Esophagus muscularis mucosa (tissue), 4 donors: Measurements from ENCODE around the gene DENND1C. TPM values are rescaled to one million over a fixed set of nuclear protein-coding genes. Genes with fewer than 3 reads are reported as not detected.

Source experiments
- DNase-seq: peaks from one replicate; pipeline ENCODE4 v3.0.0-alpha.2; 2017; ENCODE audit errors: extremely low spot score
- H3K27ac ChIP-seq, 4 donors: fragments of 200-600 bp; sonication (generic); replicated peaks in 1 of 4; 1 replicate in 3 of 4; 2 replicates in 1 of 4; pipeline ENCODE4 v1.5.1; 2016 to 2019; ENCODE audit warnings: mild to moderate bottlenecking in 1 of 4
- H3K27me3 ChIP-seq, 4 donors: fragments of 200-600 bp; sonication (generic); one replicate each; pipeline versions ENCODE4 v1.5.1 to v1.6.0; 2016 to 2019
- H3K36me3 ChIP-seq, 4 donors: fragments of 200-600 bp; sonication (generic); one replicate each; pipeline ENCODE4 v1.5.1; 2016 to 2019
- H3K4me1 ChIP-seq, 4 donors: fragments of 200-600 bp; sonication (generic); one replicate each; pipeline ENCODE4 v1.5.1; 2016 to 2019
- H3K4me3 ChIP-seq, 4 donors: fragments of 200-600 bp; sonication (generic); 1 replicate in 2 of 4; 2 replicates in 2 of 4; pipeline ENCODE4 v1.5.1; 2016 to 2019; ENCODE audit warnings: mild to moderate bottlenecking in 4 of 4, moderate library complexity in 1 of 4
- H3K9me3 ChIP-seq, 4 donors: fragments of 200-600 bp; sonication (generic); 1 replicate in 3 of 4; 2 replicates in 1 of 4; pipeline ENCODE4 v1.5.1; 2016 to 2019
- CTCF ChIP-seq, 3 experiments: fragments of 200-600 bp in 2 of 3; fragments of 450-650 bp in 1 of 3; sonication (generic) in 2 of 3; IDR thresholded peaks; one replicate each; pipeline ENCODE4 v1.5.1; 2017 to 2019; ENCODE audit warnings: antibody characterized with exemption in 3 of 3, mild to moderate bottlenecking in 2 of 3, moderate library complexity in 1 of 3
- EP300 ChIP-seq: sonication (generic); formaldehyde crosslinking; IDR thresholded peaks from one replicate; pipeline ENCODE4 v1.6.1; 2017; ENCODE audit warnings: antibody characterized with exemption
- POLR2A ChIP-seq: fragments of 450-650 bp; IDR thresholded peaks from one replicate; pipeline ENCODE4 v1.6.1; 2017; ENCODE audit warnings: antibody characterized with exemption, moderate library complexity, mild to moderate bottlenecking, low read depth
- POLR2AphosphoS5 ChIP-seq, 2 donors: sonication (generic); formaldehyde crosslinking; IDR thresholded peaks; one replicate each; pipeline ENCODE4 v1.6.1; 2017; ENCODE audit warnings: antibody characterized with exemption in 2 of 2
- WGBS: methylation state at CpG from one replicate; pipeline ENCODE4 v1.1.5; 2018; 5-methylcytosine and 5-hydroxymethylcytosine counted together
- intact Hi-C: fragments of 100-400 bp; cut with DNase I; formaldehyde crosslinking; loops from one replicate; pipeline ENCODE4 v1.15.1; 2023
- total RNA-seq, 4 donors: library from RNA; depleted of rRNA; stranded (reverse); fragments of >200 nt; gene quantifications; one replicate each; pipeline versions ENCODE4 v1.1.0 to v1.2.1, GENCODE V29; 2016

DENND1C gene
- total RNA-seq, 4 donors from 2014 or later, result 0.13 to 2.8 (median 1.1) TPM

- Histone ChIP-seq H3K27me3 (no peaks in the 10 kb centered on the region), H3K4me1 (no peaks in the 10 kb centered on the region), H3K36me3 (peaks cover 10 to 53% (median 27%) of the 10 kb centered on the region in 4 donors), H3K9me3 (peaks cover 0 to 9% (median 0%) of the 10 kb centered on the region in 4 donors), H3K27ac (no peak overlapping the region), H3K4me3 (no peak overlapping the region)
- intact Hi-C loops, result no loop called here
- DNase-seq, result no peak
- TF ChIP-seq CTCF (IDR thresholded peaks at IDR 0.05) (no peak), POLR2A (no peak), EP300 (no peak), POLR2AphosphoS5 (IDR thresholded peaks at IDR 0.05) (no peak)
- 90% methylated on average over 8 of the region's 13 CpGs for WGBS
These were observed 39.4 kb downstream of the DENND1C start for GRCh38 chr19:6442087-6442688.

GRCh38 chr19:6440905-6441304, 40.7 kb downstream of the DENND1C start:
- intact Hi-C loops, result no loop called here

GRCh38 chr19:6439743-6440142, 41.8 kb downstream of the DENND1C start:
- no peak overlapping the region for H3K4me3 ChIP-seq
- WGBS, result 92% methylated on average over 4 of the region's 4 CpGs
- no peaks in the 10 kb centered on the region for H3K4me1 ChIP-seq
- no peak for DNase-seq
- TF ChIP-seq POLR2AphosphoS5 (IDR thresholded peaks at IDR 0.05) (no peak), CTCF (IDR thresholded peaks at IDR 0.05) (no peak), POLR2A (no peak), EP300 (no peak)
- H3K27me3 ChIP-seq, result no peaks in the 10 kb centered on the region
- H3K36me3 ChIP-seq, result peaks cover 0 to 37% (median 5%) of the 10 kb centered on the region in 4 donors
- no peaks in the 10 kb centered on the region for H3K9me3 ChIP-seq
- no peak overlapping the region for H3K27ac ChIP-seq
- intact Hi-C loops, result no loop called here

More at GRCh38 chr19:6440905-6441304, 40.7 kb downstream of the DENND1C start:
- peaks cover 5 to 42% (median 16%) of the 10 kb centered on the region in 4 donors for H3K36me3 ChIP-seq
- DNase-seq, result no peak
- TF ChIP-seq POLR2A (no peak), POLR2AphosphoS5 (IDR thresholded peaks at IDR 0.05) (no peak), EP300 (no peak), CTCF (IDR thresholded peaks at IDR 0.05) (no peak)
- H3K4me3 ChIP-seq, result no peak overlapping the region
- H3K4me1 ChIP-seq, result no peaks in the 10 kb centered on the region
- no peak overlapping the region for H3K27ac ChIP-seq
- WGBS, result 85% methylated on average over 3 of the region's 3 CpGs
- H3K27me3 ChIP-seq, result no peaks in the 10 kb centered on the region
- H3K9me3 ChIP-seq, result peaks cover 0 to 3% (median 0%) of the 10 kb centered on the region in 4 donors

GRCh38 chr19:6433663-6434062, 47.9 kb downstream of the DENND1C start, which contains the start of gene SLC25A41:
Gene SLC25A41 (minus strand): TSS chr19:6433763. CDS start chr19:6433693, 70 bp downstream.
- 93% methylated on average over 10 of the region's 10 CpGs for WGBS
- no peak for DNase-seq
- Histone ChIP-seq H3K4me1 (no peaks in the 10 kb centered on the region), H3K27ac (no peak within 1 kb of the TSS), H3K27me3 (no peaks in the 10 kb centered on the region), H3K9me3 (no peaks in the 10 kb centered on the region), H3K36me3 (peaks cover 0 to 18% (median 3%) of the 10 kb centered on the region in 4 donors), H3K4me3 (no peak within 1 kb of the TSS)
- no peak for TF ChIP-seq POLR2AphosphoS5 (IDR thresholded peaks at IDR 0.05)
- TF ChIP-seq POLR2A, result no peak
- TF ChIP-seq EP300, result no peak
- no peak for TF ChIP-seq CTCF (IDR thresholded peaks at IDR 0.05)
- intact Hi-C loops, result no loop called here
